GM12892 (cell line): ENCODE results near the gene OTOG.

Experiments used
- POLR2A ChIP-seq: IDR thresholded peaks from 2 replicates; pipeline ENCODE4 v1.6.1; 2011; ENCODE audit warnings: low read depth, low read length, control low read depth
- POLR2AphosphoS5 ChIP-seq: IDR thresholded peaks from 2 replicates; pipeline ENCODE4 v1.6.1; 2011; ENCODE audit warnings: low read depth, low read length, control low read depth
- TAF1 ChIP-seq: IDR thresholded peaks from 2 replicates; pipeline ENCODE4 v1.6.1; 2011; ENCODE audit warnings: low read depth, mild to moderate bottlenecking, control low read depth, low read length, borderline replicate concordance

DNA sequence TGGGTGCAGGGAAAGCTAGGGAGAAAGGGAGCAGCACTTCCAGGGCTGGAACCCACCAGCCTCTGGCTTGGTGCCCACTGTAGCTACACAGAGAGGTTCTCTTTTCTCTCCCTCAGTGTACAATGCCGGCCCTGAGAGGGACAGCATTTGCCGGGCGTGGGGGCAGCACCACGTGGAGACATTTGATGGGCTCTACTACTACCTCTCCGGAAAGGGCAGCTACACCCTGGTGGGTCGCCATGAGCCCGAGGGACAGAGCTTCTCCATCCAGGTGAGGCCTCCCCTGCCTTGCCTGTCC lies 6.1 kb downstream of the OTOG start:
- no peak for TF ChIP-seq POLR2A
- no peak for TF ChIP-seq POLR2AphosphoS5
- TF ChIP-seq TAF1 = no peak
